ENCODE results near the gene SDK2.

DNA sequence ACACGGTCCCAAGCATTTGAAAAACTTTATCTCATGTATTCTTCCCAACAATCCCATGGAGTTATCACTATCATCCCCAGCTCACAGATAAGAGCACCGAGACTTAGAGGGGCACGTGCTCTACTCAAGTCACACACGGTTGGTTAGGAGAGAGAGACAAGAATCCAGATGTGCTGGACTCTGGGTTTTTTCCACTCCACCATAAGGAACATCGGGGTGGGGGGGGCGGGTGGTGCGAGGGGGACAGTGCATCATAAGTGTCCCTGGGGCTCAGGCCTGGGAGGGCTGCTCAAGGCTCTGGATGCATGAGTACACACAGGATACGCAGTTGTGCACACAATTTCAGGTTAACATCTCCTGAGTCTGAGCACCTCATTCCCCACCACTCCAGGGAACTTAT, 339.8 kb downstream of the SDK2 start:
- TF ChIP-seq, protein P1, sequence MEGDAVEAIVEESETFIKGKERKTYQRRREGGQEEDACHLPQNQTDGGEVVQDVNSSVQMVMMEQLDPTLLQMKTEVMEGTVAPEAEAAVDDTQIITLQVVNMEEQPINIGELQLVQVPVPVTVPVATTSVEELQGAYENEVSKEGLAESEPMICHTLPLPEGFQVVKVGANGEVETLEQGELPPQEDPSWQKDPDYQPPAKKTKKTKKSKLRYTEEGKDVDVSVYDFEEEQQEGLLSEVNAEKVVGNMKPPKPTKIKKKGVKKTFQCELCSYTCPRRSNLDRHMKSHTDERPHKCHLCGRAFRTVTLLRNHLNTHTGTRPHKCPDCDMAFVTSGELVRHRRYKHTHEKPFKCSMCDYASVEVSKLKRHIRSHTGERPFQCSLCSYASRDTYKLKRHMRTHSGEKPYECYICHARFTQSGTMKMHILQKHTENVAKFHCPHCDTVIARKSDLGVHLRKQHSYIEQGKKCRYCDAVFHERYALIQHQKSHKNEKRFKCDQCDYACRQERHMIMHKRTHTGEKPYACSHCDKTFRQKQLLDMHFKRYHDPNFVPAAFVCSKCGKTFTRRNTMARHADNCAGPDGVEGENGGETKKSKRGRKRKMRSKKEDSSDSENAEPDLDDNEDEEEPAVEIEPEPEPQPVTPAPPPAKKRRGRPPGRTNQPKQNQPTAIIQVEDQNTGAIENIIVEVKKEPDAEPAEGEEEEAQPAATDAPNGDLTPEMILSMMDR (IDR thresholded peaks at IDR 0.05; ENCODE audit: insufficient read depth, low read depth, low read length) = no peak
- no peak for TF ChIP-seq EZH2 (IDR thresholded peaks at IDR 0.05; ENCODE audit: insufficient read depth, low read length)
